Measurements from ENCODE around the gene BRD8. TPM values are rescaled to one million over a fixed set of nuclear protein-coding genes. Genes with fewer than 3 reads are reported as not detected.
"Not testable (repeated sequence)": the region's sequence is repeated elsewhere in the genome, so short reads cannot be mapped to it uniquely, and the experiment has no call there.

BRD8 gene, protein sequence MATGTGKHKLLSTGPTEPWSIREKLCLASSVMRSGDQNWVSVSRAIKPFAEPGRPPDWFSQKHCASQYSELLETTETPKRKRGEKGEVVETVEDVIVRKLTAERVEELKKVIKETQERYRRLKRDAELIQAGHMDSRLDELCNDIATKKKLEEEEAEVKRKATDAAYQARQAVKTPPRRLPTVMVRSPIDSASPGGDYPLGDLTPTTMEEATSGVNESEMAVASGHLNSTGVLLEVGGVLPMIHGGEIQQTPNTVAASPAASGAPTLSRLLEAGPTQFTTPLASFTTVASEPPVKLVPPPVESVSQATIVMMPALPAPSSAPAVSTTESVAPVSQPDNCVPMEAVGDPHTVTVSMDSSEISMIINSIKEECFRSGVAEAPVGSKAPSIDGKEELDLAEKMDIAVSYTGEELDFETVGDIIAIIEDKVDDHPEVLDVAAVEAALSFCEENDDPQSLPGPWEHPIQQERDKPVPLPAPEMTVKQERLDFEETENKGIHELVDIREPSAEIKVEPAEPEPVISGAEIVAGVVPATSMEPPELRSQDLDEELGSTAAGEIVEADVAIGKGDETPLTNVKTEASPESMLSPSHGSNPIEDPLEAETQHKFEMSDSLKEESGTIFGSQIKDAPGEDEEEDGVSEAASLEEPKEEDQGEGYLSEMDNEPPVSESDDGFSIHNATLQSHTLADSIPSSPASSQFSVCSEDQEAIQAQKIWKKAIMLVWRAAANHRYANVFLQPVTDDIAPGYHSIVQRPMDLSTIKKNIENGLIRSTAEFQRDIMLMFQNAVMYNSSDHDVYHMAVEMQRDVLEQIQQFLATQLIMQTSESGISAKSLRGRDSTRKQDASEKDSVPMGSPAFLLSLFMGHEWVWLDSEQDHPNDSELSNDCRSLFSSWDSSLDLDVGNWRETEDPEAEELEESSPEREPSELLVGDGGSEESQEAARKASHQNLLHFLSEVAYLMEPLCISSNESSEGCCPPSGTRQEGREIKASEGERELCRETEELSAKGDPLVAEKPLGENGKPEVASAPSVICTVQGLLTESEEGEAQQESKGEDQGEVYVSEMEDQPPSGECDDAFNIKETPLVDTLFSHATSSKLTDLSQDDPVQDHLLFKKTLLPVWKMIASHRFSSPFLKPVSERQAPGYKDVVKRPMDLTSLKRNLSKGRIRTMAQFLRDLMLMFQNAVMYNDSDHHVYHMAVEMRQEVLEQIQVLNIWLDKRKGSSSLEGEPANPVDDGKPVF
- polyA plus RNA-seq (2014; cell fraction: cytosol; rRNA removed) = 89.0 and 94.3 TPM in 2 replicates
- 221 and 254 TPM in 2 replicates for polyA plus RNA-seq (2014; cell fraction: nucleus; rRNA removed)

DNA sequence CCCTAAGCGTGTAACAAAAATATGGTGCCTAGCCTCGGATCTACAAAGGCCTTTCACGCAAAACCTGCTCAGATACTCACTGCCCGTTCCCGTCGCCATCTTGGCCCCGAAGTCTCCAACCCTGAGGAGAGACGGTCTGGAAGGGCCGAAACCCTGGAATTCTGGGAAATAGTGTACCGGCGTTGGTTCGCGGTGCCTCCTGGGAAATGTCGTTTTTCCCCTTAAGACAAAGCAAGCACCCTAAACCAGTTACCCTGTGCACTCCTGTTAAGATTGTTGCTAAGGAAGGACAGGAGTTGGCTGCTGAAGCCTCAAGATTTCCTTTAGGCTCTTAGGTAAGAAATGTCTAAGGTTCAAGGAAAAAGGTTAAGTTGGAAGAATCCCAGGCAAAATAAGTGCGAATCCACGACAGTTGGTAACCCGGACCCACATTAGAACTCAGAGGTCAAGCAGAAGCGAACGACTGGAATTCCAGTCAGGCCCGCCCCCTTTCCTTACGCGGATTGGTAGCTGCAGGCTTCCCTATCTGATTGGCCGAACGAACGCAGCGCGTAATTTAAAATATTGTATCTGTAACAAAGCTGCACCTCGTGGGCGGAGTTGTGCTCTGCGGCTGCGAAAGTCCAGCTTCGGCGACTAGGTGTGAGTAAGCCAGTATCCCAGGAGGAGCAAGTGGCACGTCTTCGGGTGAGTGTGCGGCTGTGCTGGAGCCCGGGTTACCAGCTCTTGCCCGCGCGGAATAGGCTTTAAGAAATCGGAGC is at the start of gene BRD8, which contains the start of gene KIF20A:
TSS of gene BRD8 (minus strand) at position 115 of the 761 bp plus-strand sequence. CDS start at position 99, 16 bp downstream.
TSS of gene KIF20A (plus strand) at position 597 of the 761 bp plus-strand sequence. CDS start 569 bp downstream, outside the sequence.
- DNase-seq (ENCODE audit: low spot score) = peak; percentile 98

DNA sequence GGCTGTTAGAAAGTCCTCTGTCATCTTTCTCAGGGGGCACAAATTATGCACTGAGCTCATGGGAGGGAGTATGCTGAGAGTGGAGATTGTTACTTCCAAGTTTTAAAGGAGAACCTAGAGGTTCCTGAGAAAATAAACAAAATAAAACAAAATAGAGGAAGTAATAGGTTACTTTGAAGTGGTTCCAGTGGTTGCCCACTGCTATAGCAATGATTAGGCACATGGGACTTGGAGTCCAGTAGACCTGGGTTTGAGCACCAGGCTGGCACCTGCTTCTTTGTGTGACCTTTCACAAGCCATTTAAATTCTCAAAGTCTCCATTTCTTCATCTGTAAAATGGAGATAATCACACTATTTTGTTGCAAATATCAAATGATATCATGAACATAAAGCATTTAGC is 48.5 kb upstream of the BRD8 start:
- DNase-seq (ENCODE audit: low spot score) = no peak

DNA sequence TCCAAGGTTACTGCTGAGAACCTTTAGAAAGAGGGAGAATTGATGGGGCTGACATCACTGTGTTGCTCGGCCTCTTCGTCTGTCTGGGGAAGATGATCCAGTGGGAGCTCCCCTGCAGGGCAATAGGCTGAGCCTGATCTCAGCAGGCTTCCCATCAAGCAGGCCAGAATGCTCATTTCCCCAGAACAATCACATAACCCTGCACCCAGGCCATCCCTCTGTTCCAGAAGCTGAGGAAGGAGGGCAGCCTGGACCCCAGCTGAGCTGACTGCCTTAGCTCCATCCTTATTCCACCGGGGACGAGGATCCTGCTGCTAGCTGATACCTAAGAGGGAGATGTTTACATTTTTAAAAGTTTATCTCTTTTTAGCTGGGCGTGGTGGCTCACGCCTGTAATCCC is 46.3 kb upstream of the BRD8 start:
- DNase-seq (ENCODE audit: low spot score) = no peak

DNA sequence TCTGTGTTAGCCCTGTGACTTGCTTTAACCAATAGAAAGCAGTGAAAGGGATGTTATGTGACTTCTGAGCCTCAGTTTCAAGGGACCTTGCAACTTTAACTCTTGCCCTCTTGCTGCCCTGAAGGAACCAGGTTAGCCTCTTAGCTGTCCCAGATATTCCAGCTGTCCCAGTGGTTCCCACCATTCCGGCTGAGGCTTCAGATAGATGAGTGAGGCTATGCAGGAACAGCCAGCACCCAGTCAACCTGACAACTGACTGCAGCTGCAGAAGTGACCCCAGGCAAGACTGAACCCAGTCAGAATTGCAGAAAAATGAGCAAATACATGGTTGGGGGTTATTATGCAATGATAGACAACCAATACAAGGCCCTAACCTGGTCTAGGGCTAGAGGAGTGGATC is 45.1 kb upstream of the BRD8 start:
- no peak for DNase-seq (ENCODE audit: low spot score)

DNA sequence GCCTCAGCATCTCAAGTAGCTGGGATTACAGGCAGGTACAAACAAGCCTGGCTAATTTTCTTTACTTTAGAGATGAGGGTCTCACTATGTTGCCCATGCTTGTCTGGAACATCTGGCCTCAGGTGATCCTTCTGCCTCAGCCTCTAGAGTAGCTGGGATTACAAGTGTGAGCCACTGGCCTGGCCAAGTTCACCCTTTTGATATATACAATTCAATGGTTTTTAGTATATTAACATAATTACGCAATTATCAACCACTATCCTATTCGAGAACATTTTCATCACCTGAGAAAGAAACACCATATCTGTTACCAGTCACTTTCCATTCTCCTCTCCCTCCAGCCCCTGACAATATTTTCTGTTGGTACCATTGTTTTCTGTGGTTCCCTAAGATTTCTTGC is 38.4 kb upstream of the BRD8 start:
- no peak for DNase-seq (ENCODE audit: low spot score)

DNA sequence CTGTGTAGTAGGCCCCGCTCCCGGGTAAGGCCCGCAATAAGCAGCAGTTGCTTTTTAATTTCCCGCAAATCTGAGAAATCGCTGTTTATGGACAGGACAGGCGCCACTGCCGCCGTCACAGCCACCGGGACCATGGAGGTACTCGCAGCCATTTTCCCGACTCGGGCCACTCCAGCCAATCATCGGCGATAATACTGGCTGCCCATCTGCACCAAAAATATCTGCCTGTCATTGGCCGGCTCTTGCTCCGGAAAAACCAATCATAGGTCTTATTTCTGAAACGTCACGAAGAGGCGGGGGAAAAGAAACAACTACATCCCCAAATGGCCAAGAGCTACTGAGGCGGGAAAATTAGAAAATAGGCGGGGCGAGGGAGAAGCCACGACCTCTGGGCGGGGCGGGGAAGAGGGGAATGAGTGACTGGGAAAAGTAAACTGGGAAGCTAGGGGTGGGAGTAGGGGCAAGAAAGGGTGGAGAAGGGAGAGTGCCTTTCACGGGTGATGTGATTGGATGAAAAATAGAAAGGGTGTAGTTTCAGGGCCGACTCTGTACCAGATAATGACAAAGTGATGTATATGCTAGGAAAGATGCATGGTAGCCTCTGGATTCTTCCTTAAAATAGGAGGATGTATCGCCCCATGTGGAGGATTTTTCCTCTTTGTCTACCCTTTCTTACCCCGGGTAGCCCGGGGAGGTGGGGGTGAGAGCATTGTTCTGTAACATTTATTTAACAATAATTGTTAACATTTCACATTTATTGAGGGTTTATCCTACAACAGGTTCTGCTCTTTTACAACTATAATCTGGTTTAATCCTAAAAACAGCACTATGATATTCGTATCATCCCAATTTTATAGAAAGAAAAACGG is 35.0 kb upstream of the BRD8 start, which contains the start of gene CDC23:
TSS of gene CDC23 (minus strand) at position 163 of the 869 bp plus-strand sequence. CDS start at position 152, 11 bp downstream.
- DNase-seq (ENCODE audit: low spot score) = peak; percentile 99

DNA sequence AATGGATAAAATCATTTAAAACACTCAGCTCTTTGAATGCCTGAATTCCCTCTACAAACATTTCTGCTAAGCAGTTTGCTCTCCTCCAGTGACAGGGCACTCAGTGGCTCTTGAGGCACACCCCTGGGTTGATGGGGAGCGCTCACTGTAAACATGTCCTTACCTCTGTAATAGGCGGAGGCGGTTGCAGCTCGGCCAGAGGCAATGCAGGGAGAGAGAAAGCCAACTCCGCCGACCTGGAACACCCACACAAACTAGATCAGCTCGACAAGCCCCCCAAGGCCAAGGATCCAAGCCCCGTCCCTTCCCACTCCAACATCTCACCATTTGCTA is 34.4 kb upstream of the BRD8 start:
- no peak for DNase-seq (ENCODE audit: low spot score)

DNA sequence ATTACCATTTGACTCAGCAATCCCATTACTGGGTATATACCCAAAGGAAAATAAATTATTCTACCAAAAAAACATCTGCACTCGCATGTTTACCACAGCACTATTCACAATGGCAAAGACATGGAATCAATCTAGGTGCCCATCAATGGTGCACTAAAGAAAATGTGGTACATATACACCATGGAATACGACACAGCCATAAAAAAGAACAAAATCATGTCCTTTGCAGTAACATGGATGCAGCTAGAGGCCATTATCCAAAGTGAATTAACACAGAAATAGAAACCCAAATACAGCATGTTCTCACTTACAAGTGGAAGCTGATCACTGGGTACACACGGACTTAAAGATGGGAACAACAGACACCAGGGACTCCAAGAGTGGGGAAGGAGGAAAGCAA is 32.6 kb upstream of the BRD8 start:
- no peak for DNase-seq (ENCODE audit: low spot score)

DNA sequence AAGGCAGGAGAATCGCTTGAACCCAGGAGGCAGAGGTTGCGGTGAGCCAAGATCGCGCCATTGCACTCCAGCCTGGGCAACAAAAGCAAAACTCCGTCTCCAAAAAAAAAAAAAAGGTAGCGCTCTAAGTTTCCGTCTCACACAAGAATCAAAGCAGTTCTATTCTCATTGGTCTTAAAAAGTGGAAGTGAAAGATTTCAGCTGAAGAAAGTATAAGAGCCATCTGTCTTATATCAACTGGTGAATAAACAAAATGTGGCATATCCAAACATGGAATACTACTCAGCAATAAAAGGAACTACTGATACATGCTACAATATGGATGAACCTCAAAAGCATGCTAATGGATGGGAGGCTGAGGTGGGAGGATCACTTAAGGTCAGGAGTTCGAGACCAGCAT is 15.4 kb upstream of the BRD8 start:
- DNase-seq (ENCODE audit: low spot score) = not testable (repeated sequence)

DNA sequence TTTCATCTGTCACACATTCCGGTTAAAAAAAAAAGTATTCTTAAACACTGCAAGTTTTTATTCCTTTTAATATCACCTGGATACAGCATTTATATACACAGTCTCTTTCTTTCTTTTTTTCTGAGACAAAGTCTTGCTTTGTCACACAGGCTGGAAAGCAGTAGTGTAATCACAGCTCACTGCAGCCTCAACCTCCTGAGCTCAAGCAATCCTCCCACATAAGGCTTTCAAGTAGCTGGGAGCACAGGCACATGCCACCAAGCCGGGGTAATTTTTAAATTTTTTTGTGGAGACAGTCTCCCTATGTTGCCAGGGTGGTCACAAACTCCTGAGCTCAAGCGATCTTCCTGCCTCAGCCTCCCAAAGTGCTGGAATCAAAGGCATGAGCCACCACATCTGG is 14.4 kb upstream of the BRD8 start:
- no peak for DNase-seq (ENCODE audit: low spot score)

DNA sequence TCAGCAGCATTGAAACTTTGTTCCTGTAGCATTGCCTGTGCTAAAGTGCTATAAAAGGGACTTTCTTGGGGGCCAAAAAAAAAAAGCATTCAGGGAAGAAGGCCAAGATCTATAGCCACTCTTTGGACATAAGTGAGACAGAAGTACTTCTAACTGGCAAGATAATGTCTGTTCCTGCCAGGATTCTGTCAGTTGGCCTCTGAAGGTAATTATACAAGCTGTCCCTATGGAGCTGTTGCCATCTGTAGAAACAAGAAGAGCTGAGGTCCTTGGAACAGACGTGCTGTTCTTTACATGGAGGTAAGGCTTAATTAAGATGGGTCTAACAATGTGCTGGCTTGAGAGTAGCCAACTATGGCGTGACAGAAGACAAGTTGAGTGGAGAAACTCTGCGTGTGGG is 10.2 kb upstream of the BRD8 start:
- no peak for DNase-seq (ENCODE audit: low spot score)

DNA sequence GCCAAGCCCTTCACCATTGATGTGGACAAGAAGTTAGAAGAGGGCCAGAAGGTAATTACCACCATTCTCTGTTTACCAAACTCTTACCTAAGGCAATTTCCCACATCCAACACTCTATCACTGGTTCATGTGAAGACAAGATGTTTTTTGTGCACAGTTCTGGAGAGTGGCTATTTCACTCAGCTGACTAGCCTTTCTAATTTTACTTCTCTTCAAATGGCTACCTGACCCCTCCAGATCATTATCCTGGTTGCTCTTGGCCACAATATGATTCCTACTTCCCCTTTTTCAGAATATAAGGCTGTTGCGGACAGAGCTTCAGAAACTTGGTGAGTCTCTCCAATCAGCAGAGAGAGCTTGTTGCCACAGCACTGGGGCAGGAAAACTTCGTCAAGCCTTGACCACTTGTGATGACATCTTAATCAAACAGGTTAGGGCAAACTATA is 7.6 kb upstream of the BRD8 start:
- no peak for DNase-seq (ENCODE audit: low spot score)

DNA sequence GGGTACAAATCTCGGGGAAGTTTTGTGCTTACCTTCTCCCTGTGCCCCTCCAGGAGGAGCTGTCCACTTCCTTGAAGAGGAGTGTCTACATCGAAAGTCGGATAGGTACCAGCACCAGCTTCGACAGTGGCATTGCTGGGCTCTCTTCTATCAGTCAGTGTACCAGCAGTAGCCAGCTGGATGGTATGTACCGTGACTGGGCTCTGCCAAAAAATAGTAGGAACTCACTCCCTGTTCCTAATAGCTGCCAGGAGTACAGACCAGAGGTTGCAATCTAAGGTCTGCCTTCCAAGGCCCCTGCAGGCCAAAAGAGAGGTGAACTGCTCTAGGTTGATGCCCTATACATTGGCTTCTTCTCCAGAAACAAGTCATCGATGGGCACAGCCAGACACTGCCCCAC is 4.4 kb upstream of the BRD8 start:
- no peak for DNase-seq (ENCODE audit: low spot score)

DNA sequence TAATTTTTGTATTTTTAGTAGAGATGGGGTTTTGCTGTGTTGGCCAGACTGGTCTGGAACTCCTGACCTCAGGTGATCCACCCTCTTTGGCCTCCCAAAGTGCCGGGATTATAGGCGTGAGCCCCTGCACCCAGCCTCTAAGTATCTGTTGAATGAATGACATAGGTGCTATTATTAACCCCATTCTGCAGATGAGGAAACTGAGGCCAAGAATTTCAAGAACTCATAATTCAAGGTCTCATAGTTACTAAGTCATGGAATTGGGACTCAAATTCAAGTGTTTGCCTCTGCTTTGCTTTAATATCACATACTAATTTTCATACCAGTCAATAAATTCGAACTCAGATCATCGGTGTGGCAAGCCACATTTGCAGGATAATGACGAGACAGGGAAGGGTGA is 2.4 kb upstream of the BRD8 start:
- no peak for DNase-seq (ENCODE audit: low spot score)

DNA sequence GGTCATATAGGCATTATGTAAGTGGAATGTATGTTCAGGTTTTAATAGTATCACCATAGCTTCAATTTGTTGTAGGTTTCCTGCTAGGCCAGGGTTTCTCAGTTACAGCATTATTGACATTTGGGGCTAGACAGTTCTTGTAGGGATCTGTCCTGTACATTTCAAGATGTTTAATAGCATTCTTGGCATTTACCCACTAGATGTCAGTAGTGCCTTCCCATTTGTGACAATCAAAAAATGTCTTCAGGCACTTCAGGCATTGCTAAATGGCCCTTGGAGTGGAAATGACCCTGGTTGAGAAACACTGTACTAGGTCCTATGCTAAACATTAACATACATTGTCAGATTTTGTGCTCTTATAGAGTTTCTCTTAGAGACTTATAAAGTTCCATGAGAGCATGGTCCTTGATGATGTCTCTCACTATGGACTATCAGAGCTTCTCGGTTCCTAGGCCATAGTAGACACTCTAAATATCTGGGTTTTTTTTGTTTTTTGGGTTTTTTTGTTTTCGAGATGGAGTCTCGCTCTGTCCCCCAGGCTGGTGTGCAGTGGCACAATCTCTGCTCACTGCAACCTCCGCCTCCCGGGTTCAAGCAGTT is 1.9 kb upstream of the BRD8 start:
- peak; percentile 73 for DNase-seq (ENCODE audit: low spot score)

DNA sequence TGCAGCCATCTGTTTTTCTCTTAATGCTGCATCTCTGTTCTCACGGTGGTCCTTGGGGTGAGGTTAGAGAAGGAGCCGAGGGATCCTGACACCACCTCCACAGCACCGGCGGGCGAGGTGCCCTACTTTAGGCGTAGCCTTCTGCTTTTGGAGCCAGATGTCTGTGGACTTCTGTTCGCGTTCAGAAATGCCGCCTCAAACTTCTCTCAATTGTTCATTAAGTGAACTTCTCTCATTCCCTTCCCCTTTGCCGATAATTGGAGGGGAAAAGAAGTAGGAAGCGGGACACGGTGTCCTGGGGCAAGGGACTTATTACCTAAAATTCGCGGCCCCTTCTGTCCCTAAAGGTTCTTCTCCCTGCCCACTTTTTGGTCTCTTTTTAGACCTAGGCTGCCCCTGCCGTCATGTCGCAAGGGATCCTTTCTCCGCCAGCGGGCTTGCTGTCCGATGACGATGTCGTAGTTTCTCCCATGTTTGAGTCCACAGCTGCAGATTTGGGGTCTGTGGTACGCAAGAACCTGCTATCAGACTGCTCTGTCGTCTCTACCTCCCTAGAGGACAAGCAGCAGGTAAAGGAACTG is 937 bp upstream of the BRD8 start:
- peak; percentile 13 for DNase-seq (ENCODE audit: low spot score)

DNA sequence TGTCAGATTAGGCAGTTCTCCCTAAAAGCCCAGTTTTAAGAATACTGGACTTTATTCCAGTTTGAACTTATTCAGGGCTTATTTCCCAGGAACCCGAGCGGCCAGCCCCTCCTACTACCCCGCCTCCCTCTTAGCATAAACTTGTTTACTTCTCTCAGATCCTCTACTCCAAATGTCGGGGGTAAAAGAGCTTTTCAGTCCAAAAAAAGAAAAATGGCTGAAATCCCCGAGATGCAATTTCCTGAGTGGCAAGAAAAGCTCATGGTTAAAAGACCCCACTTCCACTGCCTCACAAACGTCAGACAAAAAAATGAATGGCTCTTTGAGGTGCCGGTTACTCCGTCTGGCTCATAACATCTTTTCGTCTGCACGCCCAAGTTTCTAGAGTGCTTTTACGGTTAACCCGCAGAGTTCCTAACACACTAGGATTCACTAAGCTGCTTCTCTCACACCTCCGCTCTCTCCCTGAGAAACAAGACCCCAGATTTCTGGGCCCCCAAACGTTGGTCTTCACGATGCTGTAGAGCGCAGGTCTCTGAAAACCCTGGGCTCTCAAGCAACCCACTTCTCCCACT is 402 bp downstream of the BRD8 start:
- DNase-seq (ENCODE audit: low spot score) = peak; percentile 10

DNA sequence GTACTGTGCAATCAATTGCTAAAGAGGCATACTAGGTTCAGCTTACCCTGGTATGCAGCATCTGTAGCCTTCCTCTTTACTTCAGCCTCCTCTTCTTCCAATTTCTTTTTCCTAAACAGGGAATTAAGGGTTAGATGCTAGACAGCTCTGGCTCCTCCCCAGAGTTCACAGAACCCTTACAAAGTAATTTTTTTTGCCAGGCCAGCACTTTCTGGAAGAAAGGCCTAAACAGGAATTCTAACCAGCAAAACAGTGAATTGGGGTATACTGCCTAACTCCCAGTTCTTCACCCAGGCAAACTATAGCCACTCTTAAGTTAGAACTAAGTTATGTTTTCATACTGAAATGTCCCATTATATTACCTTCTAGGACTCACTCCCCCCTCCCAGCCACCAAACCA is 8.1 kb downstream of the BRD8 start:
- no peak for DNase-seq (ENCODE audit: low spot score)

DNA sequence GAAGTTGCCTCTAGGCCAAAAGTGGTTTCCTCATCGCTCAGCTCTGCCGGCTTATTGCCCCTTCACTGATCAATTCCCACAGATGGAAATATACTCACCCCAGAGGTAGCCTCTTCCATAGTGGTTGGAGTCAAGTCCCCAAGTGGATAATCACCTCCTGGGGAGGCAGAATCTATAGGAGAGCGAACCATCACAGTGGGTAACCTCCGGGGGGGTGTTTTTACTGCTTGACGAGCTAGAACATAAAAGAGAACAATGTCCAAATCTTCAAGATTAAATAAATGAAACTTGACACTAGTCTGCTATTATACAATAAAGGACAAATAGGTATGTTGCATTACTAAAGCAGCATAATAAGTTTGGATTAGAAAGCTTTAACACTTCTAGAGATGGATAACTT is 9.3 kb downstream of the BRD8 start:
- DNase-seq (ENCODE audit: low spot score) = no peak

All from SK-N-DZ (cell line).